Neural cell (in vitro differentiated cells): ENCODE results near the gene MAN2B1. TPM values are rescaled to one million over a fixed set of nuclear protein-coding genes. Genes with fewer than 3 reads are reported as not detected.
"Not testable (repeated sequence)": the region's sequence is repeated elsewhere in the genome, so short reads cannot be mapped to it uniquely, and the experiment has no call there.

Experiments used
- H2AFZ ChIP-seq: fragments of 200-600, 300-800 bp; sonication (generic), shearing (Covaris generic); 2 replicates; pipeline ENCODE4 v1.6.0; 2014; ENCODE audit warnings: low read depth, mild to moderate bottlenecking, antibody characterized with exemption, low read length, moderate library complexity
- H3F3A ChIP-seq: fragments of 200-600 bp; shearing (Covaris generic); 2 replicates; pipeline ENCODE4 v1.6.1; 2016; ENCODE audit warnings: mild to moderate bottlenecking, moderate library complexity, mixed read lengths, antibody characterized with exemption, low read length; ENCODE audit not compliant: insufficient read depth, poor library complexity, severe bottlenecking
- H3K27ac ChIP-seq: fragments of 200-600, 300-800 bp; sonication (generic), shearing (Covaris generic); 2 replicates; pipeline ENCODE4 v1.5.1; 2014; ENCODE audit warnings: mild to moderate bottlenecking, low read length, moderate library complexity
- H3K27me3 ChIP-seq: fragments of 300-800, 200-600 bp; sonication (generic), shearing (Covaris generic); 2 replicates; pipeline ENCODE4 v1.6.0; 2014; ENCODE audit warnings: mild to moderate bottlenecking, low read depth, low read length, moderate library complexity; ENCODE audit not compliant: insufficient read depth
- H3K36me3 ChIP-seq: fragments of 300-800, 200-600 bp; sonication (generic), shearing (Covaris generic); 2 replicates; pipeline ENCODE4 v1.5.1; 2014; ENCODE audit warnings: mild to moderate bottlenecking, antibody characterized with exemption, low read length, moderate library complexity; ENCODE audit not compliant: insufficient read depth
- H3K4me2 ChIP-seq: fragments of 300-800, 200-600 bp; sonication (generic), shearing (Covaris generic); 2 replicates; pipeline ENCODE4 v1.6.0; 2014; ENCODE audit warnings: mild to moderate bottlenecking, low read length
- H3K4me3 ChIP-seq: fragments of 300-800, 200-600 bp; sonication (generic), shearing (Covaris generic); 2 replicates; pipeline ENCODE4 v1.5.1; 2014; ENCODE audit warnings: mild to moderate bottlenecking, low read length, moderate library complexity
- H3K79me2 ChIP-seq: fragments of 200-600 bp; shearing (Covaris generic); replicated peaks from 2 replicates; pipeline ENCODE4 v1.6.0; 2014; ENCODE audit warnings: mild to moderate bottlenecking, low read length, moderate library complexity; ENCODE audit not compliant: insufficient read depth
- H3K9ac ChIP-seq: fragments of 300-800, 200-600 bp; sonication (generic), shearing (Covaris generic); 2 replicates; pipeline ENCODE4 v1.6.1; 2016; ENCODE audit warnings: mild to moderate bottlenecking, low read length, mixed read lengths
- H3K9me2 ChIP-seq: fragments of 200-600 bp; shearing (Covaris generic); 2 replicates; pipeline ENCODE4 v1.6.1; 2016; ENCODE audit warnings: mild to moderate bottlenecking, low read length, mixed read lengths; ENCODE audit not compliant: insufficient read depth
- H3K9me3 ChIP-seq: fragments of 200-600, 300-800 bp; sonication (generic), shearing (Covaris generic); 2 replicates; pipeline ENCODE4 v1.6.1; 2016; ENCODE audit warnings: mild to moderate bottlenecking, mixed run types, low read length, moderate library complexity, mixed read lengths
- H4K20me1 ChIP-seq: fragments of 200-600 bp; shearing (Covaris generic); 2 replicates; pipeline ENCODE4 v1.6.1; 2016; ENCODE audit warnings: mild to moderate bottlenecking, mixed run types; ENCODE audit not compliant: insufficient read depth
- CTCF ChIP-seq: fragments of 450-650 bp; IDR thresholded peaks from 2 replicates; pipeline ENCODE4 v1.5.1; 2014; ENCODE audit warnings: antibody characterized with exemption, mild to moderate bottlenecking, moderate library complexity; ENCODE audit not compliant: poor library complexity, severe bottlenecking
- EZH2 ChIP-seq: fragments of 200-600, 300-800 bp; shearing (Covaris generic), sonication (generic); IDR thresholded peaks from 2 replicates; pipeline ENCODE4 v1.6.1; 2014; ENCODE audit warnings: antibody characterized with exemption, low read length, borderline replicate concordance, mild to moderate bottlenecking; ENCODE audit not compliant: insufficient read depth, poor library complexity, severe bottlenecking
- MXI1 ChIP-seq: fragments of 450-650 bp; conservative IDR thresholded peaks from 2 replicates; pipeline ENCODE4 v1.6.1; 2014; ENCODE audit warnings: antibody characterized with exemption, mild to moderate bottlenecking; ENCODE audit not compliant: poor library complexity, severe bottlenecking
- POLR2AphosphoS5 ChIP-seq: IDR thresholded peaks from 2 replicates; pipeline ENCODE4 v1.6.1; 2012
- REST ChIP-seq: IDR thresholded peaks from 2 replicates; pipeline ENCODE4 v1.6.1; 2012; ENCODE audit warnings: borderline replicate concordance
- SMC3 ChIP-seq: fragments of 450-650 bp; conservative IDR thresholded peaks from 2 replicates; pipeline ENCODE4 v1.6.1; 2014; ENCODE audit warnings: antibody characterized with exemption, mild to moderate bottlenecking, moderate library complexity; ENCODE audit not compliant: poor library complexity
- polyA plus RNA-seq: library from polyadenylated mRNA; depleted of rRNA; stranded (reverse); fragments of >200 nt; gene quantifications from 2 replicates; pipeline ENCODE4 v1.2.3, GENCODE V29; 2014

MAN2B1 gene
- polyA plus RNA-seq, 1 donor from 2014 or later: 11.5 TPM

GRCh38 chr19:12715102-12715501 is 48.6 kb upstream of the MAN2B1 start:
- Histone ChIP-seq H4K20me1 (no peaks in the 10 kb centered on the region), H3F3A (no peaks in the 10 kb centered on the region), H2AFZ (no peak overlapping the region), H3K9me2 (no peaks in the 10 kb centered on the region), H3K4me2 (no peak overlapping the region), H3K9me3 (no peaks in the 10 kb centered on the region), H3K36me3 (peaks cover 5% of the 10 kb centered on the region), H3K79me2 (peaks cover 10% of the 10 kb centered on the region), H3K27me3 (no peaks in the 10 kb centered on the region), H3K9ac (no peak overlapping the region), H3K27ac (no peak overlapping the region), H3K4me3 (no peak overlapping the region)
- no peak for TF ChIP-seq EZH2
- no peak for TF ChIP-seq MXI1
- no peak for TF ChIP-seq CTCF
- no peak for TF ChIP-seq REST
- no peak for TF ChIP-seq POLR2AphosphoS5

- not testable (repeated sequence) for H3K27ac ChIP-seq, H3F3A ChIP-seq, H4K20me1 ChIP-seq, H3K9me2 ChIP-seq, H3K4me2 ChIP-seq, H3K4me3 ChIP-seq, H3K9ac ChIP-seq, H3K9me3 ChIP-seq, H2AFZ ChIP-seq, H3K79me2 ChIP-seq, H3K27me3 ChIP-seq, H3K36me3 ChIP-seq
These were observed 46.8 kb upstream of the MAN2B1 start for GRCh38 chr19:12713304-12713703.

- H3K27ac ChIP-seq, H3K79me2 ChIP-seq, H3K4me2 ChIP-seq, H3K4me3 ChIP-seq, H3K9ac ChIP-seq, H4K20me1 ChIP-seq, H3F3A ChIP-seq, H3K9me2 ChIP-seq, H2AFZ ChIP-seq, H3K36me3 ChIP-seq, H3K27me3 ChIP-seq, H3K9me3 ChIP-seq: not testable (repeated sequence)
- TF ChIP-seq CTCF (peak; percentile 43), SMC3 (peak; percentile 42)
These were observed 45.5 kb upstream of the MAN2B1 start for GRCh38 chr19:12712077-12712476.
